ENCODE results near the gene EYA4. TPM values are rescaled to one million over a fixed set of nuclear protein-coding genes. Genes with fewer than 3 reads are reported as not detected.

EYA4 gene
- polyA plus RNA-seq, 2 of the 4 experiments (the other 2 are of a cell fraction): 14.4 to 28.3 TPM

DNA sequence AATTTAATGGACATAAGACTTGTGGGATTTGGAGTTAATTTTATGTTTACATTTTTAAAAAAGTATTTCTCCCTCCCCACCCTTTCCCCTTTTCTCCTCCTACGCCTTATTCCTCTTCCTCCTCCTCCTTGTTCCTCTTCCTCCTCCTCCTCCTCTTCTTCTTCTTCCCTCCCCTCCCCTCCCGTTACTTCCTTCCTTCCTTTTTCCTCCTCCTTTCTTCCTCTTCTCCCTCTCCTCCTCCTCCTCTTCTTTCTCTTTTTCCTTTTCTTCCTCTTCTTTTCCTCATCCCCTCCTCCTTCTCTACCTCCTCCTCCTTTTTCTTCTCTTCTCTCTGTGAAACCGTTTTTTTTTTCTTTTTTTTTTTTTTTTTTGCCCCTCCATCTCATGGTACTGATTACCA is 139.6 kb downstream of the EYA4 start:
- FAIRE-seq: no peak
- TF ChIP-seq PHF8 (IDR thresholded peaks at IDR 0.05; ENCODE audit: borderline replicate concordance, low read depth) (no peak), JUNB (IDR thresholded peaks at IDR 0.05) (no peak), HEYL (CRISPR knock-in tag; IDR thresholded peaks at IDR 0.05) (no peak), RFX5 (IDR thresholded peaks at IDR 0.05) (no peak), ZFP36 (IDR thresholded peaks at IDR 0.05; ENCODE audit: borderline replicate concordance, partially characterized antibody) (no peak), TP53 (CRISPR knock-in tag; IDR thresholded peaks at IDR 0.05) (no peak), JUN (IDR thresholded peaks at IDR 0.05) (no peak), CBX8 (IDR thresholded peaks at IDR 0.05) (no peak), CBX2 (IDR thresholded peaks at IDR 0.05; ENCODE audit: borderline replicate concordance, low read depth) (no peak), EHMT2 (IDR thresholded peaks at IDR 0.05; ENCODE audit: low read depth) (no peak), HOXB13 (CRISPR knock-in tag; IDR thresholded peaks at IDR 0.05; ENCODE audit: low read depth) (no peak), ZNF302 (CRISPR knock-in tag; IDR thresholded peaks at IDR 0.05) (no peak)
- TF ChIP-seq, protein P1, sequence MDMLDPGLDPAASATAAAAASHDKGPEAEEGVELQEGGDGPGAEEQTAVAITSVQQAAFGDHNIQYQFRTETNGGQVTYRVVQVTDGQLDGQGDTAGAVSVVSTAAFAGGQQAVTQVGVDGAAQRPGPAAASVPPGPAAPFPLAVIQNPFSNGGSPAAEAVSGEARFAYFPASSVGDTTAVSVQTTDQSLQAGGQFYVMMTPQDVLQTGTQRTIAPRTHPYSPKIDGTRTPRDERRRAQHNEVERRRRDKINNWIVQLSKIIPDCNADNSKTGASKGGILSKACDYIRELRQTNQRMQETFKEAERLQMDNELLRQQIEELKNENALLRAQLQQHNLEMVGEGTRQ (IDR thresholded peaks at IDR 0.05): no peak
- TF ChIP-seq, protein P2, sequence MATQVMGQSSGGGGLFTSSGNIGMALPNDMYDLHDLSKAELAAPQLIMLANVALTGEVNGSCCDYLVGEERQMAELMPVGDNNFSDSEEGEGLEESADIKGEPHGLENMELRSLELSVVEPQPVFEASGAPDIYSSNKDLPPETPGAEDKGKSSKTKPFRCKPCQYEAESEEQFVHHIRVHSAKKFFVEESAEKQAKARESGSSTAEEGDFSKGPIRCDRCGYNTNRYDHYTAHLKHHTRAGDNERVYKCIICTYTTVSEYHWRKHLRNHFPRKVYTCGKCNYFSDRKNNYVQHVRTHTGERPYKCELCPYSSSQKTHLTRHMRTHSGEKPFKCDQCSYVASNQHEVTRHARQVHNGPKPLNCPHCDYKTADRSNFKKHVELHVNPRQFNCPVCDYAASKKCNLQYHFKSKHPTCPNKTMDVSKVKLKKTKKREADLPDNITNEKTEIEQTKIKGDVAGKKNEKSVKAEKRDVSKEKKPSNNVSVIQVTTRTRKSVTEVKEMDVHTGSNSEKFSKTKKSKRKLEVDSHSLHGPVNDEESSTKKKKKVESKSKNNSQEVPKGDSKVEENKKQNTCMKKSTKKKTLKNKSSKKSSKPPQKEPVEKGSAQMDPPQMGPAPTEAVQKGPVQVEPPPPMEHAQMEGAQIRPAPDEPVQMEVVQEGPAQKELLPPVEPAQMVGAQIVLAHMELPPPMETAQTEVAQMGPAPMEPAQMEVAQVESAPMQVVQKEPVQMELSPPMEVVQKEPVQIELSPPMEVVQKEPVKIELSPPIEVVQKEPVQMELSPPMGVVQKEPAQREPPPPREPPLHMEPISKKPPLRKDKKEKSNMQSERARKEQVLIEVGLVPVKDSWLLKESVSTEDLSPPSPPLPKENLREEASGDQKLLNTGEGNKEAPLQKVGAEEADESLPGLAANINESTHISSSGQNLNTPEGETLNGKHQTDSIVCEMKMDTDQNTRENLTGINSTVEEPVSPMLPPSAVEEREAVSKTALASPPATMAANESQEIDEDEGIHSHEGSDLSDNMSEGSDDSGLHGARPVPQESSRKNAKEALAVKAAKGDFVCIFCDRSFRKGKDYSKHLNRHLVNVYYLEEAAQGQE (IDR thresholded peaks at IDR 0.05): no peak
- Histone ChIP-seq H3K4me1 (0 out of 3 replicates have a peak, but pooled peaks cover 6% of the 10 kb centered on the region), H3K4me2 (no peak overlapping the region), H3K9me3 (no peaks in the 10 kb centered on the region), H3K4me3 (no peak overlapping the region), H3K27ac (no peak overlapping the region)
- POLR2A ChIA-PET: no interaction called here
- no peak for ATAC-seq
- WGBS (ENCODE audit: missing lambda C conversion rate): 82% methylated on average over 3 of the region's 3 CpGs
- CTCF ChIA-PET: no interaction called here
- no peak for DNase-seq (ENCODE audit: low read depth in 1 of 2, low spot score in 1 of 2)

DNA sequence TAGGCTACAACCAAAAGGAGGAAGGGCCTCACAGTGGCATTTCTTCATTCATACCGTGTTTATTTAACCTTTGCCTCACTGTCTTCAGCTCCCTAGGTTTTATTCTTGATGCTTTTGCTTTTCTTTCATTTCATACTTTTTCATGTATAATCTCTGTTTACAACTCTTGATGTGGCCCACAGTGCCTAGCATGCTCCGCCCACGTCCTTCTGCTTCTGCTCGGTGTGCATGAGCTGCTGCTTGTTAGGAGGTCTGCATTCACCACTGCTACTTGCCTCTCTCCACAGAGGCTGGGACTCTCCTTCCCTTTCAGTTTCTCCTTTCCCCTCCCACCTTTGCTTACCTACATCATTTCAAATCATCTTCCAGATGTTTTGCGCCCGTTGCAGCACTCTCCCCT is 147.6 kb downstream of the EYA4 start:
- FAIRE-seq (no peak), DNase-seq (ENCODE audit: low read depth in 1 of 2, low spot score in 1 of 2) (no peak), ATAC-seq (no peak)
- TF ChIP-seq MAX (IDR thresholded peaks at IDR 0.05): no peak
- no peak for TF ChIP-seq HES2 (IDR thresholded peaks at IDR 0.05)
- TF ChIP-seq JUNB (IDR thresholded peaks at IDR 0.05): no peak
- TF ChIP-seq TP53 (CRISPR knock-in tag; IDR thresholded peaks at IDR 0.05): no peak
- TF ChIP-seq E2F6 (IDR thresholded peaks at IDR 0.05; ENCODE audit: borderline replicate concordance, low read depth): no peak
- TF ChIP-seq ZFP36 (IDR thresholded peaks at IDR 0.05; ENCODE audit: borderline replicate concordance, partially characterized antibody): no peak
- no peak for TF ChIP-seq SMC3 (IDR thresholded peaks at IDR 0.05)
- TF ChIP-seq CBX2 (IDR thresholded peaks at IDR 0.05; ENCODE audit: borderline replicate concordance, low read depth): no peak
- no peak for TF ChIP-seq NFE2L2 (conservative IDR thresholded peaks at IDR 0.05; ENCODE audit: low read length)
- TF ChIP-seq, protein P3, sequence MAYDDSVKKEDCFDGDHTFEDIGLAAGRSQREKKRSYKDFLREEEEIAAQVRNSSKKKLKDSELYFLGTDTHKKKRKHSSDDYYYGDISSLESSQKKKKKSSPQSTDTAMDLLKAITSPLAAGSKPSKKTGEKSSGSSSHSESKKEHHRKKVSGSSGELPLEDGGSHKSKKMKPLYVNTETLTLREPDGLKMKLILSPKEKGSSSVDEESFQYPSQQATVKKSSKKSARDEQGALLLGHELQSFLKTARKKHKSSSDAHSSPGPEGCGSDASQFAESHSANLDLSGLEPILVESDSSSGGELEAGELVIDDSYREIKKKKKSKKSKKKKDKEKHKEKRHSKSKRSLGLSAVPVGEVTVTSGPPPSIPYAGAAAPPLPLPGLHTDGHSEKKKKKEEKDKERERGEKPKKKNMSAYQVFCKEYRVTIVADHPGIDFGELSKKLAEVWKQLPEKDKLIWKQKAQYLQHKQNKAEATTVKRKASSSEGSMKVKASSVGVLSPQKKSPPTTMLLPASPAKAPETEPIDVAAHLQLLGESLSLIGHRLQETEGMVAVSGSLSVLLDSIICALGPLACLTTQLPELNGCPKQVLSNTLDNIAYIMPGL (CRISPR knock-in tag; IDR thresholded peaks at IDR 0.05; ENCODE audit: borderline replicate concordance): no peak
- no peak for TF ChIP-seq RAD21 (conservative IDR thresholded peaks at IDR 0.05 in 1 of 2, IDR thresholded peaks at IDR 0.05 in 1 of 2)
- TF ChIP-seq MAZ (IDR thresholded peaks at IDR 0.05; ENCODE audit: borderline replicate concordance, low read depth, low read length): no peak
- no peak for TF ChIP-seq GATA3 (IDR thresholded peaks at IDR 0.05; ENCODE audit: borderline replicate concordance)
- TF ChIP-seq MYC (IDR thresholded peaks at IDR 0.05; ENCODE audit: borderline replicate concordance, low read length): no peak
- TF ChIP-seq, protein P4, sequence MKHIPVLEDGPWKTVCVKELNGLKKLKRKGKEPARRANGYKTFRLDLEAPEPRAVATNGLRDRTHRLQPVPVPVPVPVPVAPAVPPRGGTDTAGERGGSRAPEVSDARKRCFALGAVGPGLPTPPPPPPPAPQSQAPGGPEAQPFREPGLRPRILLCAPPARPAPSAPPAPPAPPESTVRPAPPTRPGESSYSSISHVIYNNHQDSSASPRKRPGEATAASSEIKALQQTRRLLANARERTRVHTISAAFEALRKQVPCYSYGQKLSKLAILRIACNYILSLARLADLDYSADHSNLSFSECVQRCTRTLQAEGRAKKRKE (CRISPR knock-in tag; IDR thresholded peaks at IDR 0.05; ENCODE audit: low read depth): no peak
- no peak for TF ChIP-seq JUN (IDR thresholded peaks at IDR 0.05)
- no peak for TF ChIP-seq HDAC2 (IDR thresholded peaks at IDR 0.05)
- 93% methylated on average over 6 of the region's 6 CpGs for WGBS (ENCODE audit: missing lambda C conversion rate)
- CTCF ChIA-PET: interaction anchor here (0.5 kb wide), 1 partner anchor 489 kb away, joined by 4 read pairs; no protein-coding TSS in a partner anchor
- H3K4me3 ChIP-seq: no peak overlapping the region
- POLR2A ChIA-PET: no interaction called here
- H3K4me1 ChIP-seq: no peaks in the 10 kb centered on the region
- H3K4me2 ChIP-seq: no peak overlapping the region
- no peaks in the 10 kb centered on the region for H3K9me3 ChIP-seq
- no peak overlapping the region for H3K27ac ChIP-seq
